H9 (cell line): ENCODE measurements around the gene ZNF766. TPM values are rescaled to one million over a fixed set of nuclear protein-coding genes. Genes with fewer than 3 reads are reported as not detected.

Source experiments
- DNase-seq: peaks from one replicate; pipeline ENCODE4 v3.0.0-alpha.2; 2017
- H2AFZ ChIP-seq: one replicate; pipeline ENCODE4 v1.6.1; 2013; ENCODE audit warnings: mild to moderate bottlenecking, low read length, control low read depth, moderate library complexity
- H2AK5ac ChIP-seq: 2 replicates; pipeline ENCODE4 v1.6.1; 2013; ENCODE audit warnings: low read length, control low read depth, mixed read lengths; ENCODE audit not compliant: insufficient read length
- H2BK120ac ChIP-seq: one replicate; pipeline ENCODE4 v1.6.1; 2013; ENCODE audit warnings: low read depth, mild to moderate bottlenecking, low read length, control low read depth, inconsistent platforms; ENCODE audit not compliant: poor library complexity, severe bottlenecking
- H2BK12ac ChIP-seq: 2 replicates; pipeline ENCODE4 v1.6.1; 2013; ENCODE audit warnings: low read length, control low read depth, mixed read lengths, low read depth; ENCODE audit not compliant: insufficient read length
- H2BK15ac ChIP-seq: 2 replicates; pipeline ENCODE4 v1.6.1; 2013; ENCODE audit warnings: low read depth, low read length, control low read depth
- H2BK20ac ChIP-seq: one replicate; pipeline ENCODE4 v1.6.1; 2013; ENCODE audit warnings: low read depth, mild to moderate bottlenecking, low read length, control low read depth, inconsistent platforms; ENCODE audit not compliant: poor library complexity, severe bottlenecking
- H2BK5ac ChIP-seq: 2 replicates; pipeline ENCODE4 v1.6.1; 2013; ENCODE audit warnings: low read length, control low read depth, mixed read lengths; ENCODE audit not compliant: insufficient read length
- H3K14ac ChIP-seq: 2 replicates; pipeline ENCODE4 v1.6.1; 2013; ENCODE audit warnings: low read length, control low read depth; ENCODE audit not compliant: insufficient read depth
- H3K18ac ChIP-seq: 2 replicates; pipeline ENCODE4 v1.6.1; 2013; ENCODE audit warnings: low read depth, mild to moderate bottlenecking, mixed read lengths, low read length, control low read depth; ENCODE audit not compliant: insufficient read length
- H3K23ac ChIP-seq: 2 replicates; pipeline ENCODE4 v1.6.1; 2013; ENCODE audit warnings: low read length, control low read depth, mixed read lengths, low read depth; ENCODE audit not compliant: insufficient read length
- H3K23me2 ChIP-seq: 2 replicates; pipeline ENCODE4 v1.6.1; 2013; ENCODE audit warnings: low read depth, mild to moderate bottlenecking, mixed read lengths, low read length, control low read depth; ENCODE audit not compliant: insufficient read length, poor library complexity, severe bottlenecking
- H3K27ac ChIP-seq: 2 replicates; pipeline ENCODE4 v1.5.1; 2013; ENCODE audit warnings: low read length, control low read depth, mixed read lengths, low read depth; ENCODE audit not compliant: insufficient read length
- H3K27me3 ChIP-seq: 2 replicates; pipeline ENCODE4 v1.6.1; 2013; ENCODE audit warnings: low read length, control low read depth, inconsistent platforms; ENCODE audit not compliant: insufficient read depth
- H3K4ac ChIP-seq: 2 replicates; pipeline ENCODE4 v1.6.1; 2013; ENCODE audit warnings: low read depth, mild to moderate bottlenecking, control low read depth, inconsistent platforms, low read length, moderate library complexity
- H3K4me1 ChIP-seq: 2 replicates; pipeline ENCODE4 v1.6.1; 2013; ENCODE audit warnings: low read length, control low read depth, inconsistent platforms; ENCODE audit not compliant: insufficient read depth
- H3K4me2 ChIP-seq: 2 replicates; pipeline ENCODE4 v1.6.1; 2013; ENCODE audit warnings: low read length, control low read depth, mixed read lengths; ENCODE audit not compliant: insufficient read length, insufficient read depth
- H3K56ac ChIP-seq: 2 replicates; pipeline ENCODE4 v1.6.1; 2013; ENCODE audit warnings: low read depth, mild to moderate bottlenecking, mixed read lengths, low read length, control low read depth; ENCODE audit not compliant: insufficient read length
- H3K79me1 ChIP-seq: 2 replicates; pipeline ENCODE4 v1.6.1; 2013; ENCODE audit warnings: low read depth, mild to moderate bottlenecking, moderate library complexity, low read length, control low read depth, inconsistent platforms; ENCODE audit not compliant: insufficient read depth, poor library complexity, severe bottlenecking
- H3K79me2 ChIP-seq: 2 replicates; pipeline ENCODE4 v1.6.1; 2013; ENCODE audit warnings: low read length, control low read depth, inconsistent platforms; ENCODE audit not compliant: insufficient read depth
- H3K9ac ChIP-seq: 2 replicates; pipeline ENCODE4 v1.6.1; 2013; ENCODE audit warnings: low read length, control low read depth, mixed read lengths; ENCODE audit not compliant: insufficient read length; ENCODE audit errors: extremely low read depth
- H3K9me3 ChIP-seq: one replicate; pipeline ENCODE4 v1.6.1; 2013; ENCODE audit warnings: low read depth, low read length, inconsistent platforms; ENCODE audit not compliant: control insufficient read depth
- H3T11ph ChIP-seq: one replicate; pipeline ENCODE4 v1.6.1; 2013; ENCODE audit warnings: mild to moderate bottlenecking, low read length, control low read depth, inconsistent platforms
- H4K20me1 ChIP-seq: one replicate; pipeline ENCODE4 v1.6.1; 2013; ENCODE audit not compliant: control insufficient read depth, insufficient read length, insufficient read depth
- H4K5ac ChIP-seq: 2 replicates; pipeline ENCODE4 v1.6.1; 2013; ENCODE audit warnings: low read depth, mild to moderate bottlenecking, mixed read lengths, low read length, control low read depth; ENCODE audit not compliant: insufficient read length
- H4K8ac ChIP-seq: replicated peaks from 2 replicates; pipeline ENCODE4 v1.6.1; 2013; ENCODE audit warnings: low read length, control low read depth, mixed read lengths, low read depth; ENCODE audit not compliant: insufficient read length
- H4K91ac ChIP-seq: 2 replicates; pipeline ENCODE4 v1.6.1; 2013; ENCODE audit warnings: low read depth, mild to moderate bottlenecking, moderate library complexity, mixed read lengths, low read length, control low read depth; ENCODE audit not compliant: insufficient read length
- H3K27ac Mint-ChIP-seq, 3 experiments: 2 replicates in 2 of 3; 3 replicates in 1 of 3; pipeline ENCODE4 v1.8.0; 2020 to 2021; ENCODE audit warnings: mixed read lengths in 3 of 3, mild to moderate bottlenecking in 1 of 3, moderate library complexity in 1 of 3
- H3K27me3 Mint-ChIP-seq: 2 replicates; pipeline ENCODE4 v1.8.0; 2021; ENCODE audit warnings: low read depth, mild to moderate bottlenecking, moderate library complexity, mixed read lengths
- H3K36me3 Mint-ChIP-seq, 3 experiments: 2 replicates in 2 of 3; 3 replicates in 1 of 3; pipeline ENCODE4 v1.8.0; 2020 to 2021; ENCODE audit warnings: low read depth in 3 of 3, mixed read lengths in 3 of 3; ENCODE audit not compliant: insufficient read depth in 1 of 3
- H3K4me1 Mint-ChIP-seq, 2 experiments: 2 replicates each; pipeline ENCODE4 v1.8.0; 2020; ENCODE audit warnings: mixed read lengths in 2 of 2
- H3K4me3 Mint-ChIP-seq, 2 experiments: 2 replicates in 1 of 2; 3 replicates in 1 of 2; pipeline ENCODE4 v1.8.0; 2020 to 2021; ENCODE audit warnings: mild to moderate bottlenecking in 2 of 2, mixed read lengths in 2 of 2, moderate library complexity in 1 of 2
- H3K9me3 Mint-ChIP-seq, 2 experiments: 2 replicates in 1 of 2; 3 replicates in 1 of 2; pipeline ENCODE4 v1.8.0; 2020; ENCODE audit warnings: mild to moderate bottlenecking in 2 of 2, mixed read lengths in 2 of 2, moderate library complexity in 1 of 2
- CTCF ChIP-seq: fragments of 200-600 bp; sonication (generic); conservative IDR thresholded peaks from 3 replicates; pipeline ENCODE4 v1.8.0; 2021; ENCODE audit warnings: antibody characterized with exemption, mild to moderate bottlenecking
- WGBS: extraction: QIAGEN DNeasy Blood & Tissue Kit; methylation state at CpG from one replicate; pipeline ENCODE4 v1.1.7; 2013; ENCODE audit warnings: missing lambda C conversion rate, low lambda C conversion rate, mixed read lengths; ENCODE audit not compliant: insufficient read length; ENCODE audit errors: extremely low coverage; 5-methylcytosine and 5-hydroxymethylcytosine counted together
- total RNA-seq: library from RNA; stranded (reverse); gene quantifications from 2 replicates; pipeline ENCODE4 v1.2.1, GENCODE V29; 2021

The ZNF766 gene
- total RNA-seq, 1 experiment from 2014 or later: 33.6 TPM

- H2BK5ac ChIP-seq: no peak overlapping the region
- H3K9ac ChIP-seq: no peak overlapping the region
- no peak overlapping the region for H2BK20ac ChIP-seq
- WGBS: no CpG with 5 or more reads among the region's 10 CpGs
- H3K27me3 ChIP-seq: no peaks in the 10 kb centered on the region
- Mint-ChIP-seq H3K4me3 (no peak overlapping the region), H3K9me3 (no peaks in the 10 kb centered on the region), H3K27me3 (no peaks in the 10 kb centered on the region), H3K36me3 (peaks cover 55 to 75% (median 59%) of the 10 kb centered on the region in 3 experiments), H3K4me1 (no peaks in the 10 kb centered on the region), H3K27ac (no peak overlapping the region; a peak in 2 of 7 replicates)
- no peak overlapping the region for H3K56ac ChIP-seq
- H3K18ac ChIP-seq: no peak overlapping the region
- no peak overlapping the region for H3T11ph ChIP-seq
- no peak overlapping the region for H2BK120ac ChIP-seq
- no peak for TF ChIP-seq CTCF
- no peak overlapping the region for H2BK12ac ChIP-seq
- H4K91ac ChIP-seq: no peak overlapping the region
- no peak overlapping the region for H2BK15ac ChIP-seq
- no peak overlapping the region for H2AK5ac ChIP-seq
- H3K4ac ChIP-seq: no peak overlapping the region
- no peaks in the 10 kb centered on the region for H3K23me2 ChIP-seq
- no peak overlapping the region for H3K23ac ChIP-seq
- no peak overlapping the region for H2AFZ ChIP-seq
- H3K4me2 ChIP-seq: no peak overlapping the region
- no peak overlapping the region for H3K14ac ChIP-seq
- no peaks in the 10 kb centered on the region for H3K4me1 ChIP-seq
- no peak overlapping the region for H4K8ac ChIP-seq
- no peaks in the 10 kb centered on the region for H3K79me2 ChIP-seq
- H4K5ac ChIP-seq: no peak overlapping the region
- no peak overlapping the region for H3K27ac ChIP-seq
- H3K9me3 ChIP-seq: no peaks in the 10 kb centered on the region
- no peak for DNase-seq
- H4K20me1 ChIP-seq: no peaks in the 10 kb centered on the region
- no peaks in the 10 kb centered on the region for H3K79me1 ChIP-seq
Observed at GRCh38 chr19:52227196-52227940, 42.0 kb upstream of the ZNF766 start.
